CD14-positive monocyte (primary cell): ENCODE measurements around the gene CRYBG1. TPM values are rescaled to one million over a fixed set of nuclear protein-coding genes. Genes with fewer than 3 reads are reported as not detected.

Experiments used
- DNase-seq, 3 donors: peaks; one replicate each; pipeline ENCODE4 v3.0.0-alpha.2; 2011 to 2022
- H2AFZ ChIP-seq: 2 replicates; pipeline ENCODE4 v1.6.0; 2012; ENCODE audit warnings: mild to moderate bottlenecking, low read depth, low read length, inconsistent platforms; ENCODE audit not compliant: insufficient read depth, poor library complexity, severe bottlenecking
- H3K27ac ChIP-seq, 2 donors: 1 replicate in 1 of 2; 2 replicates in 1 of 2; pipeline ENCODE4 v1.5.1; 2012 to 2013; ENCODE audit warnings: low read length in 2 of 2, control low read depth in 1 of 2, inconsistent platforms in 1 of 2, low read depth in 1 of 2, mild to moderate bottlenecking in 1 of 2
- H3K27me3 ChIP-seq, 2 donors: one replicate each; pipeline versions ENCODE4 v1.6.0 to v1.6.1; 2011 to 2013; ENCODE audit warnings: low read length in 2 of 2; ENCODE audit not compliant: control insufficient read depth in 2 of 2, insufficient read depth in 2 of 2
- H3K36me3 ChIP-seq, 2 donors: replicated peaks in 1 of 2; 1 replicate in 1 of 2; 2 replicates in 1 of 2; pipeline versions ENCODE4 v1.5.1 to v1.6.1; 2012 to 2013; ENCODE audit warnings: low read length in 2 of 2, control low read depth in 1 of 2, inconsistent platforms in 1 of 2, mild to moderate bottlenecking in 1 of 2; ENCODE audit not compliant: insufficient read depth in 2 of 2, control insufficient read depth in 1 of 2
- H3K4me1 ChIP-seq, 2 donors: 1 replicate in 1 of 2; 2 replicates in 1 of 2; pipeline versions ENCODE4 v1.5.1 to v1.6.1; 2012 to 2013; ENCODE audit warnings: low read length in 2 of 2, control low read depth in 1 of 2, inconsistent platforms in 1 of 2, mild to moderate bottlenecking in 1 of 2, moderate library complexity in 1 of 2; ENCODE audit not compliant: insufficient read depth in 2 of 2, control insufficient read depth in 1 of 2
- H3K4me2 ChIP-seq: replicated peaks from 2 replicates; pipeline ENCODE3; 2012; ENCODE audit warnings: low read length, moderate library complexity, mild to moderate bottlenecking; ENCODE audit not compliant: poor library complexity, severe bottlenecking; ENCODE audit errors: extremely low read depth
- H3K4me3 ChIP-seq, 3 experiments: fragments of 200-600 bp in 1 of 3; sonication (generic) in 1 of 3; replicated peaks in 1 of 3; 1 replicate in 2 of 3; 2 replicates in 1 of 3; pipeline ENCODE4 v1.5.1; 2011 to 2013; ENCODE audit warnings: low read length in 3 of 3, mild to moderate bottlenecking in 3 of 3, control low read depth in 2 of 3, low read depth in 2 of 3, inconsistent platforms in 1 of 3, moderate library complexity in 1 of 3
- H3K79me2 ChIP-seq: 2 replicates; pipeline ENCODE4 v1.6.0; 2012; ENCODE audit warnings: mild to moderate bottlenecking, control low read depth, inconsistent platforms, low read length, moderate library complexity; ENCODE audit not compliant: insufficient read depth
- H3K9ac ChIP-seq: 2 replicates; pipeline ENCODE4 v1.6.0; 2017; ENCODE audit warnings: low read length, mild to moderate bottlenecking; ENCODE audit not compliant: insufficient read depth, poor library complexity, severe bottlenecking
- H3K9me3 ChIP-seq, 2 donors: replicated peaks in 1 of 2; 1 replicate in 1 of 2; 2 replicates in 1 of 2; pipeline versions ENCODE4 v1.5.1 to v1.6.1; 2012 to 2013; ENCODE audit warnings: low read length in 2 of 2, control low read depth in 1 of 2; ENCODE audit not compliant: control insufficient read depth in 1 of 2, insufficient read depth in 1 of 2
- H4K20me1 ChIP-seq: 2 replicates; pipeline ENCODE4 v1.6.0; 2012; ENCODE audit warnings: mild to moderate bottlenecking, low read length, control low read depth, moderate library complexity; ENCODE audit not compliant: insufficient read depth
- H3K27ac Mint-ChIP-seq, 7 donors: one replicate each; pipeline ENCODE4 v1.8.0; 2020; ENCODE audit warnings: mild to moderate bottlenecking in 7 of 7, mixed read lengths in 7 of 7, moderate library complexity in 6 of 7, inconsistent platforms in 2 of 7
- H3K27me3 Mint-ChIP-seq, 3 donors: one replicate each; pipeline ENCODE4 v1.8.0; 2021 to 2022; ENCODE audit warnings: low read depth in 3 of 3, mild to moderate bottlenecking in 3 of 3, mixed read lengths in 3 of 3, moderate library complexity in 3 of 3, inconsistent platforms in 1 of 3
- H3K36me3 Mint-ChIP-seq, 2 donors: one replicate each; pipeline ENCODE4 v1.8.0; 2020; ENCODE audit warnings: mixed read lengths in 2 of 2, inconsistent platforms in 1 of 2, mild to moderate bottlenecking in 1 of 2
- H3K4me1 Mint-ChIP-seq: one replicate; pipeline ENCODE4 v1.8.0; 2020; ENCODE audit warnings: mild to moderate bottlenecking, mixed read lengths
- H3K4me3 Mint-ChIP-seq, 2 donors: one replicate each; pipeline ENCODE4 v1.8.0; 2020; ENCODE audit warnings: mild to moderate bottlenecking in 2 of 2, mixed read lengths in 2 of 2, moderate library complexity in 1 of 2
- H3K9me3 Mint-ChIP-seq, 7 donors: one replicate each; pipeline ENCODE4 v1.8.0; 2020 to 2022; ENCODE audit warnings: mixed read lengths in 7 of 7, mild to moderate bottlenecking in 6 of 7, moderate library complexity in 6 of 7, inconsistent platforms in 2 of 7
- WGBS: methylation state at CpG from one replicate; pipeline ENCODE4 v1.1.5; 2013; ENCODE audit warnings: missing lambda C conversion rate; ENCODE audit not compliant: insufficient coverage; 5-methylcytosine and 5-hydroxymethylcytosine counted together
- intact Hi-C, 2 donors: fragments of 100-400 bp; cut with micrococcal nuclease; formaldehyde crosslinking; loops; one replicate each; pipeline versions ENCODE4 v1.15.0 to v1.15.1; 2023
- polyA plus RNA-seq, 3 donors: library from polyadenylated mRNA; depleted of rRNA in 1 of 3; unstranded in 2 of 3; stranded (reverse) in 1 of 3; fragments of 300-500 nt in 2 of 3; fragments of >200 nt in 1 of 3; fragmentation: Illumina TruSeq in 2 of 3; gene quantifications; 1 replicate in 2 of 3; 2 replicates in 1 of 3; pipeline ENCODE4 v1.2.3, GENCODE V29; 2012 to 2021
- TF ChIP-seq, protein P1 (sequence below): fragments of 200-600 bp; IDR thresholded peaks from one replicate; pipeline ENCODE4 v1.8.0; 2022; ENCODE audit warnings: antibody characterized with exemption, mild to moderate bottlenecking

The CRYBG1 gene
- polyA plus RNA-seq, 3 donors, result 7.9 to 11.9 (median 11.1) TPM

DNA sequence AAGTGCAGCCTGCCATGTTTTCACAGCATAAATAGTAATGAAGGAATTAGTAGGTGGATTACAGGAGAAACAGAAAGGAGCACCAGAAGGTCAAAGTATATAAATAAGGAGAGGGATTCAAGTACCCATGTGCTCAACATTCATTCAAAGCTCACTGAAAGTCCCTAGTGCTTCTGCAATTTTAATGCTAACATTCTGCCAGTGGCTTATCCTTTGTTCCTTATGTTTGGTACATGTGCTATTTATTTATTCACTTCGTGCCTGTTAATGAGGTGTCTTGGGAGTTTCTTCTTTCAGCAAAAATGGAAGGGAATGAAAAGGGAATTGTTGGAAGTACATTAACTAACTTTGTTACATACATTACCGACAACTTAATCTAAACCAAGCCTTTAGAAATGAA lies 105.7 kb downstream of the CRYBG1 start:
- no peaks in the 10 kb centered on the region for H3K36me3 Mint-ChIP-seq
- Histone ChIP-seq H3K27me3 (no peaks in the 10 kb centered on the region), H3K4me3 (no peak overlapping the region), H3K79me2 (no peaks in the 10 kb centered on the region), H3K4me1 (no peaks in the 10 kb centered on the region), H3K9ac (no peak overlapping the region), H2AFZ (no peak overlapping the region), H3K4me2 (no peak overlapping the region), H3K9me3 (no peaks in the 10 kb centered on the region), H4K20me1 (no peaks in the 10 kb centered on the region), H3K27ac (no peak overlapping the region), H3K36me3 (no peaks in the 10 kb centered on the region)
- H3K27ac Mint-ChIP-seq, result no peak overlapping the region
- WGBS, result no CpG with 5 or more reads among the region's 2 CpGs
- TF ChIP-seq, protein P1, sequence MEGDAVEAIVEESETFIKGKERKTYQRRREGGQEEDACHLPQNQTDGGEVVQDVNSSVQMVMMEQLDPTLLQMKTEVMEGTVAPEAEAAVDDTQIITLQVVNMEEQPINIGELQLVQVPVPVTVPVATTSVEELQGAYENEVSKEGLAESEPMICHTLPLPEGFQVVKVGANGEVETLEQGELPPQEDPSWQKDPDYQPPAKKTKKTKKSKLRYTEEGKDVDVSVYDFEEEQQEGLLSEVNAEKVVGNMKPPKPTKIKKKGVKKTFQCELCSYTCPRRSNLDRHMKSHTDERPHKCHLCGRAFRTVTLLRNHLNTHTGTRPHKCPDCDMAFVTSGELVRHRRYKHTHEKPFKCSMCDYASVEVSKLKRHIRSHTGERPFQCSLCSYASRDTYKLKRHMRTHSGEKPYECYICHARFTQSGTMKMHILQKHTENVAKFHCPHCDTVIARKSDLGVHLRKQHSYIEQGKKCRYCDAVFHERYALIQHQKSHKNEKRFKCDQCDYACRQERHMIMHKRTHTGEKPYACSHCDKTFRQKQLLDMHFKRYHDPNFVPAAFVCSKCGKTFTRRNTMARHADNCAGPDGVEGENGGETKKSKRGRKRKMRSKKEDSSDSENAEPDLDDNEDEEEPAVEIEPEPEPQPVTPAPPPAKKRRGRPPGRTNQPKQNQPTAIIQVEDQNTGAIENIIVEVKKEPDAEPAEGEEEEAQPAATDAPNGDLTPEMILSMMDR, result no peak
- H3K4me3 Mint-ChIP-seq, result no peak overlapping the region
- intact Hi-C loops, result no loop called here
- no peak for DNase-seq
- peaks cover 0 to 5% (median 0%) of the 10 kb centered on the region in 7 donors for H3K9me3 Mint-ChIP-seq
- H3K4me1 Mint-ChIP-seq, result peaks cover 7% of the 10 kb centered on the region
- H3K27me3 Mint-ChIP-seq, result peaks cover 0 to 1% (median 0%) of the 10 kb centered on the region in 3 donors

DNA sequence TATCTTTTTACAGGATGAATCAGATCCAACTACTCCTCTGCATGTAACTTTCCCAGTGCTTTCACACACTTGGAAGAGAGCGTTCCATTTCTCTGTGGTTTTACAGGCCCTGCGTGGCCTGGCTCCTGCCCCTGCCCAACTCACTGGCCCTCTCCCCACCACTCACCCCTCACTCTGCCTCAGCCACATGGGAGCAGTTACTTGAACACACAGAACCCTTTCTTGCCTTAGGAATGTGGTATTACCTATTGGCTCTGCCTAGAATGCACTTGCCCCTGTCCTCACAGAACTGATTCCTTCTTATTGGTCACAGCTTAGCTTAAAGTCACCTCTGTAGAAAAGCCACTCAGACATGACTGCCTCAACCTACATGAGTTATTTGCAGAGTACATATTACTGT lies 108.4 kb downstream of the CRYBG1 start:
- Mint-ChIP-seq H3K27me3 (peaks cover 0 to 1% (median 0%) of the 10 kb centered on the region in 3 donors), H3K27ac (peak overlapping the region in 1 of 7 donors; percentile 42), H3K9me3 (no peaks in the 10 kb centered on the region), H3K4me3 (no peak overlapping the region), H3K4me1 (peaks cover 7% of the 10 kb centered on the region), H3K36me3 (no peaks in the 10 kb centered on the region)
- WGBS, result 96% methylated on average over 2 of the region's 2 CpGs
- Histone ChIP-seq H3K4me2 (no peak overlapping the region), H3K27me3 (no peaks in the 10 kb centered on the region), H3K36me3 (no peaks in the 10 kb centered on the region), H3K4me1 (no peaks in the 10 kb centered on the region), H3K9ac (no peak overlapping the region), H2AFZ (no peak overlapping the region), H3K27ac (no peak overlapping the region), H4K20me1 (no peaks in the 10 kb centered on the region), H3K4me3 (no peak overlapping the region), H3K79me2 (no peaks in the 10 kb centered on the region), H3K9me3 (no peaks in the 10 kb centered on the region)
- DNase-seq, result no peak
- TF ChIP-seq, protein P1, result no peak
- intact Hi-C loops, result no loop called here
